Peyer's patch (tissue), 4 donors: ENCODE measurements around the gene ENPP1.

Experiments used
- CTCF ChIP-seq, 6 experiments: fragments of 450-650 bp in 4 of 6; fragments of 200-600 bp in 2 of 6; sonication (generic) in 1 of 6; IDR thresholded peaks; one replicate each; pipeline ENCODE4 v1.5.1; 2017 to 2019; ENCODE audit warnings: antibody characterized with exemption in 6 of 6, mild to moderate bottlenecking in 3 of 6, moderate library complexity in 1 of 6
- POLR2A ChIP-seq, 2 donors: fragments of 450-650 bp; IDR thresholded peaks; one replicate each; pipeline ENCODE4 v1.5.1; 2017; ENCODE audit warnings: antibody characterized with exemption in 2 of 2, mild to moderate bottlenecking in 2 of 2, moderate library complexity in 2 of 2

DNA sequence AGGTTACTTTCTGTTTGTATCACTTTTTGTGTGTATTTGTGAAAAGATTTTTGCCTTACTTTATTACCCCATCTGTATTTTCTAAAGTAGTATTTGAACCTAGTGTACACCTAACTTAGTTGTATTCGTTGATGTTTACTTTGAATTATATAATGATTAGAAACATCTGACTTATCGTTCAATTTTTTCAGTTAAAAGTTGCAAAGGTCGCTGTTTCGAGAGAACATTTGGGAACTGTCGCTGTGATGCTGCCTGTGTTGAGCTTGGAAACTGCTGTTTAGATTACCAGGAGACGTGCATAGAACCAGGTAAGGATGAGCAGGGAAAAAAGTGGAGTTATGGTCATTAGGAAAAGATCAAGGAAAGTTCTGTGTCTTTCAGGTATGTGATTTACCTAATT is 42.0 kb downstream of the ENPP1 start:
- TF ChIP-seq CTCF (IDR thresholded peaks at IDR 0.05) (no peak), POLR2A (IDR thresholded peaks at IDR 0.05) (no peak)
